Thoracic aorta (tissue), 2 donors: ENCODE data around the gene DLGAP3. TPM values are rescaled to one million over a fixed set of nuclear protein-coding genes. Genes with fewer than 3 reads are reported as not detected.

Experiments used
- ATAC-seq: fragments of 150-250 bp; one replicate; pipeline ENCODE4 v1.8.0; 2017; ENCODE audit warnings: low read depth; ENCODE audit not compliant: insufficient number of reproducible peaks, low FRiP score
- DNase-seq: peaks from one replicate; pipeline ENCODE4 v3.0.0-alpha.2; 2020; ENCODE audit warnings: low spot score
- H3K27ac ChIP-seq, 2 donors: fragments of 200-600 bp; sonication (generic); 1 replicate in 1 of 2; 2 replicates in 1 of 2; pipeline ENCODE4 v1.5.1; 2016; ENCODE audit warnings: mild to moderate bottlenecking in 2 of 2, moderate library complexity in 2 of 2
- H3K27me3 ChIP-seq: fragments of 200-600 bp; sonication (generic); replicated peaks from 2 replicates; pipeline ENCODE4 v1.6.0; 2016; ENCODE audit warnings: mild to moderate bottlenecking; ENCODE audit not compliant: insufficient read depth
- H3K36me3 ChIP-seq: fragments of 200-600 bp; sonication (generic); one replicate; pipeline ENCODE4 v1.5.1; 2016
- H3K4me1 ChIP-seq, 2 donors: fragments of 200-600 bp; sonication (generic); 1 replicate in 1 of 2; 2 replicates in 1 of 2; pipeline versions ENCODE4 v1.5.1 to v1.6.0; 2016; ENCODE audit warnings: low read depth in 2 of 2, mild to moderate bottlenecking in 1 of 2; ENCODE audit not compliant: control insufficient read depth in 1 of 2
- H3K4me3 ChIP-seq: fragments of 200-600 bp; sonication (generic); 2 replicates; pipeline ENCODE4 v1.5.1; 2016; ENCODE audit warnings: mild to moderate bottlenecking
- H3K9me3 ChIP-seq: fragments of 200-600 bp; sonication (generic); 2 replicates; pipeline ENCODE4 v1.5.1; 2016
- CTCF ChIP-seq: fragments of 200-600 bp; sonication (generic); IDR thresholded peaks from one replicate; pipeline ENCODE4 v1.5.1; 2019; ENCODE audit warnings: antibody characterized with exemption
- total RNA-seq, 2 donors: library from RNA; depleted of rRNA; stranded (reverse); fragments of >200 nt; gene quantifications; one replicate each; pipeline versions ENCODE4 v1.1.0 to v1.2.3, GENCODE V29; 2016

The DLGAP3 gene
- total RNA-seq, 2 donors from 2014 or later = 0.14 to 0.21 TPM

- Histone ChIP-seq H3K4me1 (no peaks in the 10 kb centered on the region), H3K4me3 (no peak overlapping the region), H3K36me3 (no peaks in the 10 kb centered on the region), H3K27me3 (no peaks in the 10 kb centered on the region), H3K27ac (no peak overlapping the region), H3K9me3 (no peaks in the 10 kb centered on the region)
- no peak for TF ChIP-seq CTCF
- DNase-seq = no peak
- no peak for ATAC-seq
Measured at GRCh38 chr1:34975771-34976170, 46.3 kb upstream of the DLGAP3 start.

- no peaks in the 10 kb centered on the region for H3K27me3 ChIP-seq
- no peak for DNase-seq
- H3K9me3 ChIP-seq = no peaks in the 10 kb centered on the region
- H3K4me1 ChIP-seq = no peaks in the 10 kb centered on the region
- no peaks in the 10 kb centered on the region for H3K36me3 ChIP-seq
- ATAC-seq = no peak
- no peak overlapping the region for H3K4me3 ChIP-seq
- no peak overlapping the region for H3K27ac ChIP-seq
- TF ChIP-seq CTCF = no peak
Measured at GRCh38 chr1:34975338-34975737, 45.9 kb upstream of the DLGAP3 start.

- TF ChIP-seq CTCF = no peak
- H3K4me3 ChIP-seq = no peak overlapping the region
- no peaks in the 10 kb centered on the region for H3K36me3 ChIP-seq
- H3K27me3 ChIP-seq = no peaks in the 10 kb centered on the region
- H3K4me1 ChIP-seq = no peaks in the 10 kb centered on the region
- H3K9me3 ChIP-seq = no peaks in the 10 kb centered on the region
- DNase-seq (no peak), ATAC-seq (no peak)
- H3K27ac ChIP-seq = no peak overlapping the region
Measured at GRCh38 chr1:34974626-34975025, 45.2 kb upstream of the DLGAP3 start.

- TF ChIP-seq CTCF = no peak
- ATAC-seq = no peak
- Histone ChIP-seq H3K4me1 (no peaks in the 10 kb centered on the region), H3K9me3 (no peaks in the 10 kb centered on the region), H3K36me3 (no peaks in the 10 kb centered on the region), H3K27ac (no peak overlapping the region), H3K27me3 (no peaks in the 10 kb centered on the region), H3K4me3 (no peak overlapping the region)
- no peak for DNase-seq
Measured at GRCh38 chr1:34973326-34973725, 43.9 kb upstream of the DLGAP3 start.

- H3K4me1 ChIP-seq = no peaks in the 10 kb centered on the region
- TF ChIP-seq CTCF = no peak
- no peaks in the 10 kb centered on the region for H3K36me3 ChIP-seq
- no peak overlapping the region for H3K4me3 ChIP-seq
- ATAC-seq (no peak), DNase-seq (no peak)
- no peak overlapping the region for H3K27ac ChIP-seq
- H3K9me3 ChIP-seq = no peaks in the 10 kb centered on the region
- no peaks in the 10 kb centered on the region for H3K27me3 ChIP-seq
Measured at GRCh38 chr1:34970829-34971228, 41.4 kb upstream of the DLGAP3 start.
